Large intestine (tissue), 1 donor: Measurements from ENCODE around the gene ZNF32. TPM values are rescaled to one million over a fixed set of nuclear protein-coding genes. Genes with fewer than 3 reads are reported as not detected.

Experiments
- polyA plus RNA-seq: library from polyadenylated mRNA; unstranded; fragments of 120-200 nt; gene quantifications from one replicate; pipeline ENCODE4 v1.2.1, GENCODE V29; 2013

The ZNF32 gene
- polyA plus RNA-seq, 1 donor = 37.4 TPM

Other genes with a start within 250 kb of the ZNF32 start
- gene HNRNPF, start 239.7 kb downstream of the ZNF32 start, polyA plus RNA-seq = 251 TPM
- 9.3 TPM for gene ZNF487, start 211.8 kb downstream of the ZNF32 start, polyA plus RNA-seq
- gene ZNF239, start 74.3 kb downstream of the ZNF32 start, polyA plus RNA-seq = 8.5 TPM
- gene ZNF485, start 42.4 kb downstream of the ZNF32 start, polyA plus RNA-seq = 7.2 TPM